MCF 10A (cell line): ENCODE data around the gene AGO1. TPM values are rescaled to one million over a fixed set of nuclear protein-coding genes. Genes with fewer than 3 reads are reported as not detected.

ENCODE experiments used
- BruUV-seq: library from RNA; stranded (reverse); fragments of 400-500 nt; replicated peaks from 2 replicates; lab custom pipeline; 2021; lab: Mats Ljungman, UMichigan
- CTCF ChIA-PET: fragments of 300-600 bp; sonication (Branson Sonifier 250); formaldehyde crosslinking; extraction: SDS; loops from one replicate; lab custom pipeline; 2021; ENCODE audit warnings: antibody characterized with exemption, inconsistent platforms; lab: Yijun Ruan, JAX
- POLR2A ChIA-PET: fragments of 300-600, 350-650 bp; sonication (Branson Sonifier 250); formaldehyde crosslinking; extraction: SDS; loops from one replicate; lab custom pipeline; 2020; ENCODE audit warnings: antibody characterized with exemption, inconsistent platforms; lab: Yijun Ruan, JAX
- DNase-seq: peaks from one replicate; pipeline ENCODE4 v3.0.0-alpha.2; 2018; ENCODE audit not compliant: unreplicated experiment
- H3K27ac Mint-ChIP-seq: one replicate; pipeline ENCODE4 v1.8.0; 2022; ENCODE audit warnings: mild to moderate bottlenecking, low read depth, mixed read lengths; ENCODE audit not compliant: unreplicated experiment
- H3K27me3 Mint-ChIP-seq: one replicate; pipeline ENCODE4 v1.8.0; 2022; ENCODE audit warnings: mixed read lengths; ENCODE audit not compliant: insufficient read depth, unreplicated experiment
- H3K36me3 Mint-ChIP-seq: one replicate; pipeline ENCODE4 v1.8.0; 2022; ENCODE audit warnings: mild to moderate bottlenecking, moderate library complexity, mixed read lengths; ENCODE audit not compliant: insufficient read depth, unreplicated experiment
- H3K4me1 Mint-ChIP-seq: one replicate; pipeline ENCODE4 v1.8.0; 2022; ENCODE audit warnings: mixed read lengths; ENCODE audit not compliant: insufficient read depth, unreplicated experiment
- H3K4me3 Mint-ChIP-seq: one replicate; pipeline ENCODE4 v1.8.0; 2022; ENCODE audit warnings: mild to moderate bottlenecking, moderate library complexity, mixed read lengths; ENCODE audit not compliant: unreplicated experiment
- H3K9me3 Mint-ChIP-seq: one replicate; pipeline ENCODE4 v1.8.0; 2022; ENCODE audit warnings: mixed read lengths; ENCODE audit not compliant: unreplicated experiment
- CTCF ChIP-seq: fragments of 200-600 bp; IDR thresholded peaks from one replicate; pipeline ENCODE4 v1.8.0; 2022; ENCODE audit warnings: antibody characterized with exemption, mild to moderate bottlenecking; ENCODE audit not compliant: unreplicated experiment
- intact Hi-C: fragments of 100-400 bp; cut with micrococcal nuclease; formaldehyde crosslinking; loops from 2 replicates; pipeline ENCODE4 v1.14.1; 2022
- total RNA-seq: library from RNA; stranded (reverse); gene quantifications from 2 replicates; pipeline ENCODE4 v1.2.3, GENCODE V29; 2022

The AGO1 gene
- total RNA-seq, 1 experiment from 2014 or later, result 13.5 TPM

DNA sequence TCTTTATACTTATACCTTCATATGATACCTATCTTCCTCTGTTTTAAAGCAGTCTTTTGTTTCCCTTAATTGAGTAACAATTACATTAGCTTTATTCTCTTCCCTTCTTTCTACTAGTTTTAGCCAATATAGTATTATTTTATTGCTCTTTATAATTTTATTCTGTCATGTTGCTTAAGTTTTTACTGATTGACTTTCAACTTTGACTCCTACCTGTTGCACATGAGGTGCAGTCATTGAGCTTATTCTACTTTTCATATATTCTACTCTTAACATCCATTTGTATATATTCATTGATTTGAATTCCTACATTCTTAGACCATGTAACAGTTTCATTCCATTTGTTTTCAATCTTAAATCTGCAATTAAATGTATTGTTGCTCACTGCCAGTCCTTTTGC is 97.1 kb downstream of the AGO1 start:
- ChIA-PET CTCF (interaction anchor here (0.5 kb wide), 1 partner anchor 1715 kb away, joined by 4 read pairs; no protein-coding TSS in a partner anchor), POLR2A (interaction anchor here (1.4 kb wide), 1 partner anchor 11 kb away, joined by 3 read pairs; no protein-coding TSS in a partner anchor)
- intact Hi-C loops, result no loop called here
- H3K27me3 Mint-ChIP-seq, result no peaks in the 10 kb centered on the region
- H3K9me3 Mint-ChIP-seq, result no peaks in the 10 kb centered on the region
- no TSS peak for BruUV-seq
- DNase-seq, result no peak
- H3K27ac Mint-ChIP-seq, result no peak overlapping the region
- no peak overlapping the region for H3K4me3 Mint-ChIP-seq
- TF ChIP-seq CTCF, result no peak
- H3K4me1 Mint-ChIP-seq, result no peaks in the 10 kb centered on the region
- H3K36me3 Mint-ChIP-seq, result peaks cover 29% of the 10 kb centered on the region

Other genes with a start within 250 kb of the AGO1 start
- gene PSMB2, start 241.7 kb upstream of the AGO1 start, total RNA-seq, result 82.6 and 93.9 TPM in 2 replicates
- gene C1orf216, start 164.3 kb upstream of the AGO1 start, total RNA-seq, result 7.1 and 8.3 TPM in 2 replicates
- gene CLSPN, start 113.2 kb upstream of the AGO1 start, total RNA-seq, result 1.6 and 4.3 TPM in 2 replicates
- 5.2 and 14.6 TPM in 2 replicates for gene AGO4, start 75.2 kb upstream of the AGO1 start, total RNA-seq
- 27.3 and 31.6 TPM in 2 replicates for gene AGO3, start 47.9 kb downstream of the AGO1 start, total RNA-seq
- not detected in 2 replicates for gene TEKT2, start 200.9 kb downstream of the AGO1 start, total RNA-seq
- 24.8 and 26.4 TPM in 2 replicates for gene ADPRS, start 205.7 kb downstream of the AGO1 start, total RNA-seq
- gene COL8A2, start 242.0 kb downstream of the AGO1 start, total RNA-seq, result not detected in 2 replicates